NCI-H524 treated with DMSO at 0.1 percent for 48 hours (cell line): ENCODE results near the gene TPO.
"Not testable (repeated sequence)": the region's sequence is repeated elsewhere in the genome, so short reads cannot be mapped to it uniquely, and the experiment has no call there.

Experiments used
- DNase-seq: peaks from one replicate; lab custom pipeline; 2025; lab: John Stamatoyannopoulos, UW

Gene TPO

DNA sequence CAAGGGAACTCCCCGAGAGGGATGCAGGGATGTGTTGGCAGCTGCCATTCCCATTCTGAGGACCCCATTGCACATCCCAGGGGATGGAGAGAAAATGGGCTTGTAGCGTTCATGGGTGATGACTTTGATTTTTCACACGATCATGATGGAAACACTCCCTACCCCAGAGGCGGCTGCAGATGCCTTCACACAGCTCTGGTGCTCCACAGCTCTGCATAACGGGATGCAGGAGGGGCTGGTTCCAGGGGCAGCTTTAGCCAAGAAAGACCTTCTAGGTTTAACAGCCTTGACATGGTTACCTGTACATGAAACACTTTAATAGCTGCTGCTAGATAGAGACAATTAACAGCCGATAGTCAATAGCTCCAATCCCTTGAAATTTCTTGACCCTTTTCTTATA lies 88.7 kb downstream of the TPO start:
- no peak for DNase-seq

- DNase-seq: no peak
These were observed 89.6 kb downstream of the TPO start for GRCh38 chr2:1502891-1503304.

GRCh38 chr2:1503471-1504310 lies 90.4 kb downstream of the TPO start:
- no peak for DNase-seq

GRCh38 chr2:1504311-1504750 lies 91.1 kb downstream of the TPO start:
- no peak for DNase-seq

- DNase-seq: no peak
These were observed 91.8 kb downstream of the TPO start for GRCh38 chr2:1505031-1505441.

DNA sequence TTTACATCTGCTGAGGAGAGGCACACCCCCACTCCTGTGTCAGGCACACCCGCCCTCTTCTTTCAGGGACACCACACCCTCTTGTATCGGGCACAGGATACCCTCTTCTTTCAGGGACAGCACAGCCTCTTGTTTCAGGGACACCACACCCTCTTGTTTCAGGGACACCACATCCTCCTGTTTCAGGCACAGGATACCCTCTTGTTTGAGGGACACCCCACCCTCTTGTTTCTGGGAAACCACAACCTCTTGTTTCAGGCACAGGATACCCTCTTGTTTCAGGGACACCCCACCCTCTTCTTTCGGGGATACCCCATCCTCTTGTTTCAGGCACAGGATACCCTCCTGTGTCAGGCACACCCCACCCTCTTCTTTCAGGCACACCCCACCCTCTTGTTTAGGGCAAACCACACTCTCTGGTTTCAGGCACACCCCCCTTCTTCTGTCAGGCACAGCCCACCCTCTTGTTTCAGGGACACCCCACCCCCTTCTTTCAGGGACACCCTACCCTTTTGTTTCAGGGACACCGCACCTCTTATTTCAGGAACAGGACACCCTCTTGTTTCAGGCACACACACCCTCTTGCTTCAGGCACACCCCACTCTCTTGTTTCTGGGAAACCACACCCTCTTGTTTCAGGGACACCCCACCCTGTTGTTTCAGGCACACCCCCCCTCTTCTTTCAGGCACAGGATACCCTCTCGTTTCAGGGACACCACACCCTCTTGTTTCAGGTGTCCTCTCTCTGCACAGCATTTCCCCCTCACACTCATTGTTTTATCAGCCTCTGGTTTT lies 96.2 kb downstream of the TPO start:
- no peak for DNase-seq

GRCh38 chr2:1510176-1510575 lies 96.9 kb downstream of the TPO start:
- DNase-seq: no peak

- no peak for DNase-seq
These were observed 98.2 kb downstream of the TPO start for GRCh38 chr2:1511455-1511854.

DNA sequence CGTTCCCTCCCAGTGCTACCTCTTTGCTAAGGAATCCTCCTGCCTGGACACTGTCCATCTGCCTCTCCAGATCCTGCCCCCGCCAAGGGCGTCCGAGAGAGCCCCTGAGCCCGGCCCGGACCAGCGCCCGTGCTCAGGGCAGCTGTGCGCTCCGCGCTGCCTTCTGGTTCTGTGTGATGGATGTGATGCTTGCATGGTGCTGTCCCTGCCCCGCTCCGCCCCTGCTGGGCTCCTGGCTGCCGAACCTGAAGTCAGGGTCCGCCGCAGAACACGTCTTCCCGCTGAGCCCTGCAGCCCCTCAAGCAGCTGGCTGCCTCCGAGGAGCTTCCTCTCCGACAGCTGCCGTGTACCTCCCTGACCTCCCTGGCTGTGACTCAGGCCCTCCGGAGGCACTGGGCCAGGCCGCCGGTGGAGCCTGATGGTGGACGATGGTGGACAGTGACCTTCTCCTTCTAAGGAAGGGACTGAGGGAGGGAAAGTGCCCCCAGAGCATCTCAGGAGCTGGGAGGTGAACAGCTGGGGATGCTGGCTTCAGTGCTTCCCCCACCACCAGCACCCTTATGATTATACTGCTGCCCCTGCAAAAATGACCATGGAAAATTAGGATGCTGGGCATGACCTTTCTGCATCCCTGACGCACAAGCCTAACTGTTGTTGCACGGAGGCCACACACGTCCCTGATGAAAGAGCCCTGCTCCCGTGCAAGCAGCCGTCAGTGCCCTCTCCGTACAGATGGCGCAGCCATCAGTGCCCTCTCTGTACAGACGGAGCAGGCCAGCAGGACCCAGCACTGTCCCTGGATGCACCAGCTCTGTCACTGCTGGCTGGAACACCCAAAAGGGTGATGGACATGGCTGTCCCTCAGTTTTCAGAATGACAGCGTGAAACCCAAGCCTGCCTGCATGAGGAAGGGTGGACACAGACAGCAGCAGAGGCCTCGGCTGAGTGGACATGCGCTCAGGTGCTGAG lies 99.3 kb downstream of the TPO start:
- DNase-seq: no peak

DNA sequence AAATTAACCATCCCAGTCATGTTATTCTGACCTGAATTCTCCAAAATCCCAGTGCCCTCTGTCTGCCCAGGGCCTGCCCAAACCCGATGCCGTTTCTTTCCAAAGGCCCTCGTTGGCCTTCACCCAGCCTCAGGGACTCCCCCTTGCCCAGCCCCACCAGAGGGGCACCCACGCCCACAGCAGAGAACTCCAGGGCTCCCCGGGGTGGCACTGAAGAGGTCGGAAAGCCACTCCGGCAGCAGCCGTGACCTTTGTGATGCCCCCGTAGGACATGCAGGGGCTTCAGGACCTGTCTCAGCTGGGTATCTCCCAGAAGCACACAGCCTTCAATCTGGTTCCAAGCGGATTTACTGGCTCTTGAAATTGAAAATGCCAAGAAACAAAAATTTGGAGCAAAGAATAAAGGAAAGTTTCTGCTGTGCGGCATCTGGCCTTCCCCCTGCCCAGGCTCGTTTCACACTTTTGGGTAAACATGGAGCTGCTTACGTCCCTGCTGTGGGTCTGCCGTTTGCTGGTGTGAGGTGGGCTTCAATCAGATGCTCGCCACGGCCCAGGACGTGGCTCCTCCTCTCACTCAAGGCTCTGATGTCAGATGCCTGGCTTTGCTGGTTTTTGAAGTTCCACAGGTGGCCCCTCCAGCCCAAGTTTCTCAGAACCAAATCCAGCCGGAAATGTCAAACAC lies 101.3 kb downstream of the TPO start:
- no peak for DNase-seq

DNA sequence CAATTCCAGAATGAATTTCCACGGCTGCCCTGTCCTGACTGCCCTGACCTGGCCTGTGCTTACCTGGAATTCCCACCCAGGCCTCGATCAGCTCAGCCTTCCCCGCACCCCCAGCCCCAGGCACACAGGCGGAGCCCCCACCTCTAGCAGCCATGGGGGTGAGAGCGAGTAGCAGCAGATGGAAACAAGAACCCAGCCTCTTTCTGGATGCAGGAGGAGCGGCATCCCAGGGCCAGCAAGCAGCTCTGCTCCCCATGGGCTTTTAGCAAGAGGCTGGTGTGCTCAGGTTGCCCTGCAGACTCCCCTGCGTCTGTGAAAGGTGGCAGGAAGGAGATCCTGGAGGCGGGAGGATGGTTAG lies 101.8 kb downstream of the TPO start:
- DNase-seq: no peak

DNA sequence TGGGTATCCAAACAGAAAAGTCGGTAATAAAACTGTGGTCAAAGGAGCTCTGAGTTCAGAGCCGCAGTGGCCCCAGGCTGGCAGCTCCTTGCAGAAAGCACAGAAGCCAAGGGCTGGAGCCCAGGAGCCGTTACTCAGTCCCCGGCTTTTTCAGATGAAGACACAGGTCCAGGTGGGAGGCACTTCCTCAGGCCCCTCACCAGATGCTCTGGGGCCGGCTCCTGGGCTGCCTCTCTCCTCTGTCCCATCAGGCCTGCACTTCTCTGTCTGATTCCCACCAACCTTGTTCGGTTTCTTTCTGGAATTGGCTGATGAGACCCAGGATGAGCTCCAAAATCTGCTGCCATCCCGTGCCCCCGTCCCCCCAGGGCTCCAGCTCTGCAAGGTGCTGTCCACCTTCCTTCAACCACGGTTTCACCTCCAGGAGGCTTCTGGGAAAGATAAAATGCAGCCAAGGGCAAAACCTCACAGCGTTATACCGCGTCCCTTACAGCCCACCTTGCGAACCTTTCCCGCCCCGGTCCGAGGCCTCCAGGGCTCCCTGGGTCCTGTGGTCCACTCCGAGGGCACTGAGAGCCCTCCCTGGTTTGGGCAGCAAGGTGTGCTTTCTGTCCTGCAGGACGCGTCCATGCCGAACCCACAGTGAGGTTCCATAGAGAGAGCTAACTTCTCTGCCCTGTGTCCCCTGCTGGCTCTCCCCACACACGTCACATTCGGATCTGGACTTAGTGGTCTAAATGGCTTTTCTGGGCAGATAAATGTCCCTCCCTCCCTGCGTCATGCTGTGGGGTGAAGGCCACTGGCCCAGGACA lies 102.9 kb downstream of the TPO start:
- DNase-seq: no peak

DNA sequence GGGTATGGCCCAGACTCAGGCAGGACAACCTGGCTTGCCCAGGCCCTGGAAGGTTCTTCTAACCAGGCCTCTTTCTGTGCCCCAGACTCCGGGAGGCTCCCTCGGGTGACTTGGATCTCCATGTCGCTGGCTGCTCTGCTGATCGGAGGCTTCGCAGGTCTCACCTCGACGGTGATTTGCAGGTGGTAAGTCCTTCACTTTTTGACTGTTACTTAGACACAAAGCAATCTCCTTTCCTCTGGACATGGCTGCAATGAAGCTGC lies 103.5 kb downstream of the TPO start:
- no peak for DNase-seq

GRCh38 chr2:1517291-1517690 lies 104.0 kb downstream of the TPO start:
- not testable (repeated sequence) for DNase-seq

GRCh38 chr2:1517786-1518185 lies 104.5 kb downstream of the TPO start:
- DNase-seq: no peak

GRCh38 chr2:1518331-1518803 lies 105.1 kb downstream of the TPO start:
- DNase-seq: peak; percentile 13

GRCh38 chr2:1518867-1519530 lies 105.7 kb downstream of the TPO start:
- DNase-seq: no peak

GRCh38 chr2:1521191-1521877 lies 108.1 kb downstream of the TPO start:
- DNase-seq: no peak
